ENCODE data around the gene BTC.
"Not testable (repeated sequence)": the region's sequence is repeated elsewhere in the genome, so short reads cannot be mapped to it uniquely, and the experiment has no call there.

The BTC gene

GRCh38 chr4:74794382-74795010 lies at the start of gene BTC:
TSS of gene BTC (minus strand) at chr4:74794523. CDS start at chr4:74794325, 198 bp downstream.
- no peak for DNase-seq (ENCODE audit: low read depth)

GRCh38 chr4:74840936-74841509 lies 46.7 kb upstream of the BTC start:
- no peak for DNase-seq (ENCODE audit: low read depth)

GRCh38 chr4:74838746-74839370 lies 44.5 kb upstream of the BTC start:
- no peak for DNase-seq (ENCODE audit: low read depth)

GRCh38 chr4:74830928-74831327 lies 36.6 kb upstream of the BTC start:
- DNase-seq (ENCODE audit: low read depth) = no peak

GRCh38 chr4:74823194-74823593 lies 28.9 kb upstream of the BTC start:
- DNase-seq (ENCODE audit: low read depth) = no peak

- DNase-seq (ENCODE audit: low read depth) = no peak
Measured at GRCh38 chr4:74822603-74823002, 28.3 kb upstream of the BTC start.

GRCh38 chr4:74821541-74821940 lies 27.2 kb upstream of the BTC start:
- no peak for DNase-seq (ENCODE audit: low read depth)

- no peak for DNase-seq (ENCODE audit: low read depth)
Measured at GRCh38 chr4:74814052-74814451, 19.7 kb upstream of the BTC start.

GRCh38 chr4:74812056-74812455 lies 17.7 kb upstream of the BTC start:
- not testable (repeated sequence) for DNase-seq (ENCODE audit: low read depth)

GRCh38 chr4:74805601-74806000 lies 11.3 kb upstream of the BTC start:
- no peak for DNase-seq (ENCODE audit: low read depth)

- no peak for DNase-seq (ENCODE audit: low read depth)
Measured at GRCh38 chr4:74800310-74800709, 6.0 kb upstream of the BTC start.

- no peak for DNase-seq (ENCODE audit: low read depth)
Measured at GRCh38 chr4:74796631-74797030, 2.3 kb upstream of the BTC start.

GRCh38 chr4:74793757-74794381 lies 454 bp downstream of the BTC start:
- no peak for DNase-seq (ENCODE audit: low read depth)

GRCh38 chr4:74790652-74791051 lies 3.7 kb downstream of the BTC start:
- DNase-seq (ENCODE audit: low read depth) = no peak

GRCh38 chr4:74789518-74789917 lies 4.8 kb downstream of the BTC start:
- DNase-seq (ENCODE audit: low read depth) = no peak

- DNase-seq (ENCODE audit: low read depth) = no peak
Measured at GRCh38 chr4:74777531-74777930, 16.8 kb downstream of the BTC start.

GRCh38 chr4:74772783-74773182 lies 21.5 kb downstream of the BTC start:
- DNase-seq (ENCODE audit: low read depth) = no peak

- no peak for DNase-seq (ENCODE audit: low read depth)
Measured at GRCh38 chr4:74772106-74772505, 22.2 kb downstream of the BTC start.

GRCh38 chr4:74770226-74770910 lies 24.0 kb downstream of the BTC start:
- no peak for DNase-seq (ENCODE audit: low read depth)

GRCh38 chr4:74768857-74769525 lies 25.3 kb downstream of the BTC start:
- DNase-seq (ENCODE audit: low read depth) = no peak

GRCh38 chr4:74764119-74764518 lies 30.2 kb downstream of the BTC start:
- DNase-seq (ENCODE audit: low read depth) = no peak

GRCh38 chr4:74758551-74759145 lies 35.7 kb downstream of the BTC start:
- DNase-seq (ENCODE audit: low read depth) = no peak

All from activated gamma-delta T cell treated with anti-CD3 and anti-CD28 coated beads, Interleukin-2, amount 50 U/mL, for 16 hours (primary cell).